Smooth muscle cell (in vitro differentiated cells): ENCODE measurements around the gene STRIP1. TPM values are rescaled to one million over a fixed set of nuclear protein-coding genes. Genes with fewer than 3 reads are reported as not detected.
A peak's percentile ranks its signal among the peaks of the same experiment; 100 is the strongest.

Experiments used
- DNase-seq: peaks from one replicate; lab custom pipeline; 2025; ENCODE audit not compliant: unreplicated experiment; lab: John Stamatoyannopoulos, UW
- H2AFZ ChIP-seq: fragments of 200-600 bp; sonication (generic); 2 replicates; pipeline ENCODE4 v1.6.0; 2016; ENCODE audit warnings: antibody characterized with exemption, low read depth, mild to moderate bottlenecking
- H3F3A ChIP-seq: fragments of 200-600 bp; sonication (generic); 2 replicates; pipeline ENCODE4 v1.6.0; 2017; ENCODE audit warnings: antibody characterized with exemption, low read depth
- H3K27ac ChIP-seq: fragments of 200-600 bp; sonication (generic); 2 replicates; pipeline ENCODE4 v1.5.1; 2016; ENCODE audit warnings: low read depth, mild to moderate bottlenecking
- H3K27me3 ChIP-seq: fragments of 200-600 bp; sonication (generic); 2 replicates; pipeline ENCODE4 v1.6.1; 2016; ENCODE audit warnings: low read depth, mild to moderate bottlenecking
- H3K36me3 ChIP-seq: fragments of 200-600 bp; sonication (generic); 2 replicates; pipeline ENCODE4 v1.5.1; 2016; ENCODE audit warnings: low read depth
- H3K4me1 ChIP-seq: fragments of 200-600 bp; sonication (generic); 2 replicates; pipeline ENCODE4 v1.5.1; 2016; ENCODE audit warnings: low read depth
- H3K4me2 ChIP-seq: fragments of 200-600 bp; sonication (generic); 2 replicates; pipeline ENCODE4 v1.6.0; 2016; ENCODE audit warnings: mild to moderate bottlenecking
- H3K4me3 ChIP-seq: fragments of 200-600 bp; sonication (generic); 2 replicates; pipeline ENCODE4 v1.5.1; 2016; ENCODE audit warnings: mild to moderate bottlenecking
- H3K79me2 ChIP-seq: fragments of 200-600 bp; sonication (generic); 2 replicates; pipeline ENCODE4 v1.6.0; 2016; ENCODE audit warnings: low read depth, mild to moderate bottlenecking
- H3K9ac ChIP-seq: fragments of 200-600 bp; sonication (generic); 2 replicates; pipeline ENCODE4 v1.6.0; 2016; ENCODE audit warnings: low read depth
- H3K9me3 ChIP-seq: fragments of 200-600 bp; sonication (generic); replicated peaks from 2 replicates; pipeline ENCODE4 v1.5.1; 2016; ENCODE audit warnings: low read depth
- H4K20me1 ChIP-seq: fragments of 200-600 bp; sonication (generic); 2 replicates; pipeline ENCODE4 v1.6.0; 2016; ENCODE audit warnings: low read depth
- WGBS: methylation state at CpG from one replicate; pipeline ENCODE4 v1.1.7; 2016; ENCODE audit warnings: low lambda C conversion rate; 5-methylcytosine and 5-hydroxymethylcytosine counted together
- polyA plus RNA-seq: library from polyadenylated mRNA; unstranded; fragments of >200 nt; fragmentation: Nextera tagmentation; extraction: Ambion mirVana; gene quantifications from 2 replicates; pipeline ENCODE4 v1.2.1, GENCODE V29; 2016
- total RNA-seq: library from RNA; depleted of rRNA; stranded (reverse); fragments of >200 nt; gene quantifications from 2 replicates; pipeline ENCODE4 v1.2.3, GENCODE V29; 2014
- TF ChIP-seq, protein P1 (sequence below): fragments of 200-600 bp; sonication (generic); IDR thresholded peaks from 2 replicates; pipeline ENCODE4 v1.5.1; 2017; ENCODE audit warnings: borderline replicate concordance, mild to moderate bottlenecking, antibody characterized with exemption; ENCODE audit not compliant: insufficient read depth, poor library complexity, severe bottlenecking

Gene STRIP1
- total and polyA plus RNA-seq, 2 experiments from 2014 or later, result 22.5 to 31.2 TPM

DNA sequence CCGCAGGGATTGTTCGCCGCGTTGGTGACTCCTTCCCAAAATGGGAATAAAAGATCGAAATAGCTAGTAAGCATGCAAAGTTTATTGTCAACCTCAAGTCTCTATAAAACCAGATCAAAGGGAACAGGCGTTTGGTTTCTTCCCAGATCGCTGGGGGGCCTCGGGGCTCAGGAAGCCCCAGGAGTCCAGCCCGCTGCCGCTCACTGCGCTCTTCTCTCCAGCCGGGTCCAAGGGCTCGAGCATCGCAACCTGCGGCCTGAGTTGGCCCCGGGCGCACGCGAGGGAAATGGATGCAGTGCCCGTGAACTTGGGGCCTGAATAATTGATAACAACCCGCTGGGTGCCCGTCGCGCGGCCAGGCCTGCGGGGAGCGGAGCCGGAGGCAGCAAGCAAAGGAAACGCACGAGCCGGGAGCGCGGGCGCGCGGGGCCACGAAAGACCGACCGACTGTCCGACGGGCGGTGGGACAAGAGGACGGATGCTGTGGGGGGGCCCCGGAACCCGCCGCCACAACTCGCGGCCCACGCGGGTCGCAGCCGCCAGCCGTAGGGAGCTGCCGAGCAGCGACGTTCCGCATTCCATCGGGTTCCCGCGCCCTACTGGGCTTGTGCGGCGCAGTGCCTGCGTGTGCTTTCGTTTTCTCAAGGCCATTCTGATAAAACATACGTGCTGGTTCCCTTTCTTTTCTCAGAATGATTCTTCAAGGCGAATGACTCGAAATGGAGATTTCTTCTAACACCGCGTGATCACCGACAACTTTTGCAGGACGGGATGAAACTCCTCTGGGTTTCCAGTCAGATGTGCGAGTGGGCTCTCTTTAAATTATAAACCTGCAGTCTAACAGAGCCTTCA, 50.0 kb downstream of the STRIP1 start:
- peaks cover 69% of the 10 kb centered on the region for H3K27me3 ChIP-seq

DNA sequence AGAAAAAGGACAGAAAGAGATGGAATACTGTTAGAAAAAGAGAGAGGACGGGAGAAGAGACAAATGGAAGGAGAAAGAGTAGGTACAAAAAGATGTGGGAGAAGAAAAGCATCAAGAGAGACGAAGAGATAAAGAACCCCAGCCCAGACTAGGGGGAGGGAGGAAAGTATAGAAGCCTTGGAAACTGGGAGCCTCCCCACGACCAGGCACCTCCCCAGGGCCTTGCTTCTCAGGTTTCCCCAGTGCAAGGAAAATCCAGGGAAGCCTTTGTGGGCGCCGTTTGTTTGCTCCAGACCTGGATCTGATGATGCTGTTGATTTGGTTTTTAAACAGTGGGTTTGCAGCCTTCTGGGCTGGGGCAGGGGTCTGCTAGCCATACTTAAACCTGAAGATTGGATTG, 51.2 kb downstream of the STRIP1 start:
- Histone ChIP-seq H3K79me2 (no peaks in the 10 kb centered on the region), H3K4me3 (no peak overlapping the region), H3K4me1 (peaks cover 18% of the 10 kb centered on the region), H3K36me3 (no peaks in the 10 kb centered on the region), H3K4me2 (no peak overlapping the region), H3K9me3 (no peaks in the 10 kb centered on the region), H2AFZ (no peak overlapping the region), H3K9ac (no peak overlapping the region), H3F3A (no peaks in the 10 kb centered on the region), H4K20me1 (no peaks in the 10 kb centered on the region), H3K27me3 (peaks cover 69% of the 10 kb centered on the region), H3K27ac (no peak overlapping the region)
- no peak for DNase-seq
- TF ChIP-seq, protein P1, sequence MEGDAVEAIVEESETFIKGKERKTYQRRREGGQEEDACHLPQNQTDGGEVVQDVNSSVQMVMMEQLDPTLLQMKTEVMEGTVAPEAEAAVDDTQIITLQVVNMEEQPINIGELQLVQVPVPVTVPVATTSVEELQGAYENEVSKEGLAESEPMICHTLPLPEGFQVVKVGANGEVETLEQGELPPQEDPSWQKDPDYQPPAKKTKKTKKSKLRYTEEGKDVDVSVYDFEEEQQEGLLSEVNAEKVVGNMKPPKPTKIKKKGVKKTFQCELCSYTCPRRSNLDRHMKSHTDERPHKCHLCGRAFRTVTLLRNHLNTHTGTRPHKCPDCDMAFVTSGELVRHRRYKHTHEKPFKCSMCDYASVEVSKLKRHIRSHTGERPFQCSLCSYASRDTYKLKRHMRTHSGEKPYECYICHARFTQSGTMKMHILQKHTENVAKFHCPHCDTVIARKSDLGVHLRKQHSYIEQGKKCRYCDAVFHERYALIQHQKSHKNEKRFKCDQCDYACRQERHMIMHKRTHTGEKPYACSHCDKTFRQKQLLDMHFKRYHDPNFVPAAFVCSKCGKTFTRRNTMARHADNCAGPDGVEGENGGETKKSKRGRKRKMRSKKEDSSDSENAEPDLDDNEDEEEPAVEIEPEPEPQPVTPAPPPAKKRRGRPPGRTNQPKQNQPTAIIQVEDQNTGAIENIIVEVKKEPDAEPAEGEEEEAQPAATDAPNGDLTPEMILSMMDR, result no peak
- 49% methylated on average over 5 of the region's 5 CpGs for WGBS

More for the DNA sequence above, 50.0 kb downstream of the STRIP1 start:
- DNase-seq, result no peak
- H3K27ac ChIP-seq, result no peak overlapping the region
- H4K20me1 ChIP-seq, result no peaks in the 10 kb centered on the region
- no peaks in the 10 kb centered on the region for H3F3A ChIP-seq
- no peaks in the 10 kb centered on the region for H3K36me3 ChIP-seq
- peaks cover 18% of the 10 kb centered on the region for H3K4me1 ChIP-seq
- TF ChIP-seq, protein P1, result no peak
- H3K4me2 ChIP-seq, result peak overlapping the region; percentile 93
- peak overlapping the region; percentile 81 for H2AFZ ChIP-seq
- H3K79me2 ChIP-seq, result no peaks in the 10 kb centered on the region
- H3K9ac ChIP-seq, result no peak overlapping the region
- peak overlapping the region; percentile 55 for H3K4me3 ChIP-seq
- 5% methylated on average over 64 of the region's 72 CpGs for WGBS
- no peaks in the 10 kb centered on the region for H3K9me3 ChIP-seq

DNA sequence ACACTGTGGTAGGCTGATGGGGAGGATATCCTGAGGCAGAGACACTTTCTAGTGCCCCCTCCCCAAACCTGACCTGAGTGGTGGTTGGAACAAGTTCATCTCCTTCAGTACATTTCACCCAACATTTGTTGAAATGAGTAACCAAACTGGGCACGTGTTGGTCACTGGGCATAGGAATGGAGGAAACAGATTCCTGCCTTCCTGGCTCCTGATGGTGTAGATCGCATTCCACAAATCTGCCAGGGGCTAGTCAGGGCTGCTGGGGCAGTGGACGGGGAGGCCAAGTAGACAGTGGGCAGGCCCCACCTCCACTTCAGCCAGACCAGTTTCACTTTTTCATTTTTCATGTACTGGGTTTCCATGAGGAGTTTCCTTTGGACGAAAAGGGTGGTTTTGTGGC, 52.5 kb downstream of the STRIP1 start:
- Histone ChIP-seq H3K27ac (no peak overlapping the region), H3F3A (no peaks in the 10 kb centered on the region), H3K4me1 (peaks cover 18% of the 10 kb centered on the region), H4K20me1 (no peaks in the 10 kb centered on the region), H3K9ac (no peak overlapping the region), H3K4me3 (no peak overlapping the region), H3K36me3 (no peaks in the 10 kb centered on the region), H3K27me3 (peaks cover 60% of the 10 kb centered on the region), H3K9me3 (no peaks in the 10 kb centered on the region), H2AFZ (no peak overlapping the region), H3K4me2 (no peak overlapping the region), H3K79me2 (no peaks in the 10 kb centered on the region)
- TF ChIP-seq, protein P1, result no peak
- 79% methylated on average over 4 of the region's 4 CpGs for WGBS
- DNase-seq, result no peak
